ENCODE data around the gene GLRX5. TPM values are rescaled to one million over a fixed set of nuclear protein-coding genes. Genes with fewer than 3 reads are reported as not detected.

The GLRX5 gene
- total RNA-seq, 2 experiments from 2014 or later = 36.4 to 48.5 TPM

GRCh38 chr14:95493976-95494375 lies 40.9 kb upstream of the GLRX5 start:
- H3K4me1 Mint-ChIP-seq = peaks cover 62% of the 10 kb centered on the region
- ATAC-seq (no peak), DNase-seq (no peak)
- H3K4me3 Mint-ChIP-seq = no peak overlapping the region
- H3K27me3 Mint-ChIP-seq = no peaks in the 10 kb centered on the region
- no peaks in the 10 kb centered on the region for H3K9me3 Mint-ChIP-seq (ENCODE audit: low read depth)
- CTCF ChIA-PET = interaction anchor here (1.0 to 1.6 kb wide), 3 partner anchors 8 to 30 kb away, joined by 3 read pairs; no protein-coding TSS in a partner anchor
- H3K27ac Mint-ChIP-seq = peak overlapping the region; percentile 51
- peaks cover 29% of the 10 kb centered on the region for H3K36me3 Mint-ChIP-seq

GRCh38 chr14:95494456-95494855 lies 40.4 kb upstream of the GLRX5 start:
- Mint-ChIP-seq H3K9me3 (ENCODE audit: low read depth) (no peaks in the 10 kb centered on the region), H3K27ac (peak overlapping the region; percentile 51), H3K4me1 (peaks cover 66% of the 10 kb centered on the region), H3K4me3 (no peak overlapping the region), H3K36me3 (peaks cover 32% of the 10 kb centered on the region), H3K27me3 (no peaks in the 10 kb centered on the region)
- DNase-seq (no peak), ATAC-seq (no peak)
- CTCF ChIA-PET = interaction anchor here (1.0 to 1.6 kb wide), 2 partner anchors 9 to 29 kb away, joined by 3 read pairs; no protein-coding TSS in a partner anchor

- CTCF ChIA-PET = interaction anchor here (1.0 to 1.1 kb wide), 2 partner anchors 9 to 39 kb away, joined by 3 read pairs; no protein-coding TSS in a partner anchor
- no peak for DNase-seq
- no peak for ATAC-seq
- Mint-ChIP-seq H3K36me3 (peaks cover 34% of the 10 kb centered on the region), H3K9me3 (ENCODE audit: low read depth) (no peaks in the 10 kb centered on the region), H3K27ac (peak overlapping the region; percentile 86), H3K4me3 (no peak overlapping the region), H3K27me3 (no peaks in the 10 kb centered on the region), H3K4me1 (peaks cover 64% of the 10 kb centered on the region)
Observed at GRCh38 chr14:95495076-95495475, 39.8 kb upstream of the GLRX5 start.

- CTCF ChIA-PET = interaction anchor here (0.7 to 1.6 kb wide), 8 partner anchors 10 to 51 kb away, joined by 3 to 11 read pairs (median 4); no protein-coding TSS in a partner anchor
- ATAC-seq (peak; percentile 62), DNase-seq (no peak)
- no peaks in the 10 kb centered on the region for H3K27me3 Mint-ChIP-seq
- no peaks in the 10 kb centered on the region for H3K9me3 Mint-ChIP-seq (ENCODE audit: low read depth)
- peaks cover 65% of the 10 kb centered on the region for H3K4me1 Mint-ChIP-seq
- no peak overlapping the region for H3K4me3 Mint-ChIP-seq
- peak overlapping the region; percentile 86 for H3K27ac Mint-ChIP-seq
- peaks cover 34% of the 10 kb centered on the region for H3K36me3 Mint-ChIP-seq
Observed at GRCh38 chr14:95495538-95496025, 39.3 kb upstream of the GLRX5 start.

- H3K9me3 Mint-ChIP-seq (ENCODE audit: low read depth) = no peaks in the 10 kb centered on the region
- peak overlapping the region; percentile 86 for H3K27ac Mint-ChIP-seq
- no peaks in the 10 kb centered on the region for H3K27me3 Mint-ChIP-seq
- ATAC-seq = peak; percentile 76
- peaks cover 38% of the 10 kb centered on the region for H3K36me3 Mint-ChIP-seq
- no peak for DNase-seq
- CTCF ChIA-PET = interaction anchor here (0.7 to 1.6 kb wide), 10 partner anchors 8 to 52 kb away, joined by 3 to 11 read pairs (median 4); partner anchors contain the start of gene SYNE3
- no peak overlapping the region for H3K4me3 Mint-ChIP-seq
- H3K4me1 Mint-ChIP-seq = peaks cover 71% of the 10 kb centered on the region
Observed at GRCh38 chr14:95496111-95496681, 38.7 kb upstream of the GLRX5 start.

- Mint-ChIP-seq H3K4me3 (no peak overlapping the region), H3K9me3 (ENCODE audit: low read depth) (no peaks in the 10 kb centered on the region), H3K27me3 (no peaks in the 10 kb centered on the region), H3K4me1 (peaks cover 74% of the 10 kb centered on the region), H3K36me3 (peaks cover 37% of the 10 kb centered on the region), H3K27ac (peak overlapping the region; percentile 86)
- DNase-seq (no peak), ATAC-seq (no peak)
- CTCF ChIA-PET = interaction anchor here (1.0 to 1.6 kb wide), 7 partner anchors 9 to 31 kb away, joined by 3 to 11 read pairs (median 4); partner anchors contain the start of gene SYNE3
Observed at GRCh38 chr14:95496690-95497259, 38.1 kb upstream of the GLRX5 start.

GRCh38 chr14:95497561-95498011 lies 37.3 kb upstream of the GLRX5 start:
- peaks cover 31% of the 10 kb centered on the region for H3K36me3 Mint-ChIP-seq
- H3K4me3 Mint-ChIP-seq = no peak overlapping the region
- ATAC-seq (no peak), DNase-seq (no peak)
- peaks cover 72% of the 10 kb centered on the region for H3K4me1 Mint-ChIP-seq
- H3K27ac Mint-ChIP-seq = no peak overlapping the region
- H3K9me3 Mint-ChIP-seq (ENCODE audit: low read depth) = no peaks in the 10 kb centered on the region
- CTCF ChIA-PET = interaction anchor here (1.2 kb wide), 1 partner anchor 10 kb away, joined by 3 read pairs; no protein-coding TSS in a partner anchor
- no peaks in the 10 kb centered on the region for H3K27me3 Mint-ChIP-seq

GRCh38 chr14:95498622-95499353 lies 36.1 kb upstream of the GLRX5 start:
- no peak overlapping the region for H3K4me3 Mint-ChIP-seq
- no peaks in the 10 kb centered on the region for H3K9me3 Mint-ChIP-seq (ENCODE audit: low read depth)
- H3K4me1 Mint-ChIP-seq = peaks cover 80% of the 10 kb centered on the region
- H3K27me3 Mint-ChIP-seq = no peaks in the 10 kb centered on the region
- no peak for DNase-seq
- no peak for ATAC-seq
- H3K36me3 Mint-ChIP-seq = peaks cover 38% of the 10 kb centered on the region
- H3K27ac Mint-ChIP-seq = no peak overlapping the region
- CTCF ChIA-PET = interaction anchor here (1.2 kb wide), 1 partner anchor 9 kb away, joined by 3 read pairs; no protein-coding TSS in a partner anchor

- H3K27ac Mint-ChIP-seq = peak overlapping the region; percentile 50
- peaks cover 38% of the 10 kb centered on the region for H3K36me3 Mint-ChIP-seq
- DNase-seq (no peak), ATAC-seq (no peak)
- no peaks in the 10 kb centered on the region for H3K9me3 Mint-ChIP-seq (ENCODE audit: low read depth)
- H3K27me3 Mint-ChIP-seq = no peaks in the 10 kb centered on the region
- CTCF ChIA-PET = interaction anchor here (1.6 kb wide), 1 partner anchor 57 kb away, joined by 4 read pairs; no protein-coding TSS in a partner anchor
- peaks cover 82% of the 10 kb centered on the region for H3K4me1 Mint-ChIP-seq
- no peak overlapping the region for H3K4me3 Mint-ChIP-seq
Observed at GRCh38 chr14:95499354-95499750, 35.5 kb upstream of the GLRX5 start.

- Mint-ChIP-seq H3K4me3 (no peak overlapping the region), H3K4me1 (peaks cover 82% of the 10 kb centered on the region), H3K9me3 (ENCODE audit: low read depth) (no peaks in the 10 kb centered on the region), H3K27ac (no peak overlapping the region), H3K36me3 (peaks cover 40% of the 10 kb centered on the region), H3K27me3 (no peaks in the 10 kb centered on the region)
- DNase-seq (no peak), ATAC-seq (no peak)
- CTCF ChIA-PET = interaction anchor here (1.6 kb wide), 1 partner anchor 58 kb away, joined by 4 read pairs; no protein-coding TSS in a partner anchor
Observed at GRCh38 chr14:95500201-95500681, 34.6 kb upstream of the GLRX5 start.

GRCh38 chr14:95500772-95501401 lies 34.0 kb upstream of the GLRX5 start:
- no peak for DNase-seq
- peaks cover 81% of the 10 kb centered on the region for H3K4me1 Mint-ChIP-seq
- H3K36me3 Mint-ChIP-seq = peaks cover 42% of the 10 kb centered on the region
- no peaks in the 10 kb centered on the region for H3K9me3 Mint-ChIP-seq (ENCODE audit: low read depth)
- H3K27ac Mint-ChIP-seq = peak overlapping the region; percentile 25
- no peak for ATAC-seq
- CTCF ChIA-PET = interaction anchor here (1.6 kb wide), 1 partner anchor 58 kb away, joined by 4 read pairs; no protein-coding TSS in a partner anchor
- no peaks in the 10 kb centered on the region for H3K27me3 Mint-ChIP-seq
- H3K4me3 Mint-ChIP-seq = no peak overlapping the region

GRCh38 chr14:95502381-95502950 lies 32.4 kb upstream of the GLRX5 start:
- DNase-seq = no peak
- H3K4me1 Mint-ChIP-seq = peaks cover 81% of the 10 kb centered on the region
- CTCF ChIA-PET = interaction anchor here (0.7 to 1.2 kb wide), 2 partner anchors 24 to 26 kb away, joined by 3 read pairs; no protein-coding TSS in a partner anchor
- H3K27ac Mint-ChIP-seq = peak overlapping the region; percentile 5
- H3K36me3 Mint-ChIP-seq = peaks cover 51% of the 10 kb centered on the region
- no peaks in the 10 kb centered on the region for H3K27me3 Mint-ChIP-seq
- no peaks in the 10 kb centered on the region for H3K9me3 Mint-ChIP-seq (ENCODE audit: low read depth)
- no peak for ATAC-seq
- no peak overlapping the region for H3K4me3 Mint-ChIP-seq

All from activated CD8-positive, alpha-beta memory T cell treated with anti-CD3 and anti-CD28 coated beads, Interleukin-2, amount 10 ng/mL, durations not matched to agents 7 days and 5 days (primary cell).